Measurements from ENCODE around the gene SLC25A21. TPM values are rescaled to one million over a fixed set of nuclear protein-coding genes. Genes with fewer than 3 reads are reported as not detected.

Gene SLC25A21
- total and polyA plus RNA-seq, 2 of the 13 experiments (the other 11 are each of a cell fraction or from before 2014, with no cell fraction given): 1.9 to 2.9 TPM

DNA sequence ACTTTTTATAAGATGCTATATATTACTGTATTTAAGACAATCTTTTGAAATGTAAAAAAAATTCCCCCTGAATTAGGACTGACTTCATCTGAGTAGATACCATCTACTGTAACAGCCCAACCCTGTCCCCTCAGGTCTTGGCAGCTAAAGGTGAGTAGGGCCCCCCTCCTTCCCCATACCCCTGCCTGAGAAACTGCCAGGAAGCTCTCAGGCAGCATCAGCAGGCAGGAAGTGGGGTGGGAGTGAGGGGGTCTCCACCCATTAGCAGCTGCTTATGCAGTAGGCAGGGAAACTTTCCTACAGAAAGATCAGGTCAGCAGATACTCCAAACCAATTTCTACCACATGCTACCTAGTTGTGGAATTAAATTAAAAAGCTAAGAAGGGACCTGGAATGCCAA, 448.2 kb downstream of the SLC25A21 start:
- H4K20me1 ChIP-seq (ENCODE audit: insufficient read depth, low read length): no peaks in the 10 kb centered on the region
- CTCF ChIA-PET (ENCODE audit: low intra/inter-chr PET ratio, low total read pairs): no interaction called here
- ATAC-seq (no peak), DNase-seq (ENCODE audit: low spot score) (no peak), FAIRE-seq (no peak)
- in situ Hi-C loops (cut with HindIII; ENCODE audit: extremely low pct_ligation_motif_present, low pct_unique_long_range_greater_than_20kb): no loop called here
- H3K27ac ChIP-seq (ENCODE audit: extremely low read length, insufficient read depth, low read length): no peak overlapping the region
- H3K79me2 ChIP-seq (ENCODE audit: insufficient read depth, low read length): no peaks in the 10 kb centered on the region
- no peaks in the 10 kb centered on the region for H3K36me3 ChIP-seq (replicated peaks in 1 of 2; ENCODE audit: control insufficient read depth in 1 of 2, insufficient read depth in 2 of 2, low read length in 2 of 2)
- no peak for TF ChIP-seq ZNF577 (CRISPR knock-in tag; IDR thresholded peaks at IDR 0.05; ENCODE audit: borderline replicate concordance, low read depth)
- no peak for TF ChIP-seq ATF7-NPFF (CRISPR knock-in tag; IDR thresholded peaks at IDR 0.05; ENCODE audit: low read depth)
- no peak for TF ChIP-seq HOXD1 (CRISPR knock-in tag; IDR thresholded peaks at IDR 0.05)
- TF ChIP-seq CAMTA2 (CRISPR knock-in tag; IDR thresholded peaks at IDR 0.05; ENCODE audit: borderline replicate concordance): no peak
- no peak for TF ChIP-seq ARNT (IDR thresholded peaks at IDR 0.05)
- TF ChIP-seq, protein P1, sequence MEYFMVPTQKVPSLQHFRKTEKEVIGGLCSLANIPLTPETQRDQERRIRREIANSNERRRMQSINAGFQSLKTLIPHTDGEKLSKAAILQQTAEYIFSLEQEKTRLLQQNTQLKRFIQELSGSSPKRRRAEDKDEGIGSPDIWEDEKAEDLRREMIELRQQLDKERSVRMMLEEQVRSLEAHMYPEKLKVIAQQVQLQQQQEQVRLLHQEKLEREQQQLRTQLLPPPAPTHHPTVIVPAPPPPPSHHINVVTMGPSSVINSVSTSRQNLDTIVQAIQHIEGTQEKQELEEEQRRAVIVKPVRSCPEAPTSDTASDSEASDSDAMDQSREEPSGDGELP (IDR thresholded peaks at IDR 0.05; ENCODE audit: borderline replicate concordance, low read depth): no peak
- TF ChIP-seq ZNF790 (CRISPR knock-in tag; IDR thresholded peaks at IDR 0.05; ENCODE audit: borderline replicate concordance): no peak
- TF ChIP-seq ZNF879 (CRISPR knock-in tag; IDR thresholded peaks at IDR 0.05): no peak
- TF ChIP-seq ZSCAN22 (CRISPR knock-in tag; IDR thresholded peaks at IDR 0.05): no peak
- TF ChIP-seq JUNB (CRISPR knock-in tag; IDR thresholded peaks at IDR 0.05; ENCODE audit: borderline replicate concordance): no peak
- TF ChIP-seq, protein P2, sequence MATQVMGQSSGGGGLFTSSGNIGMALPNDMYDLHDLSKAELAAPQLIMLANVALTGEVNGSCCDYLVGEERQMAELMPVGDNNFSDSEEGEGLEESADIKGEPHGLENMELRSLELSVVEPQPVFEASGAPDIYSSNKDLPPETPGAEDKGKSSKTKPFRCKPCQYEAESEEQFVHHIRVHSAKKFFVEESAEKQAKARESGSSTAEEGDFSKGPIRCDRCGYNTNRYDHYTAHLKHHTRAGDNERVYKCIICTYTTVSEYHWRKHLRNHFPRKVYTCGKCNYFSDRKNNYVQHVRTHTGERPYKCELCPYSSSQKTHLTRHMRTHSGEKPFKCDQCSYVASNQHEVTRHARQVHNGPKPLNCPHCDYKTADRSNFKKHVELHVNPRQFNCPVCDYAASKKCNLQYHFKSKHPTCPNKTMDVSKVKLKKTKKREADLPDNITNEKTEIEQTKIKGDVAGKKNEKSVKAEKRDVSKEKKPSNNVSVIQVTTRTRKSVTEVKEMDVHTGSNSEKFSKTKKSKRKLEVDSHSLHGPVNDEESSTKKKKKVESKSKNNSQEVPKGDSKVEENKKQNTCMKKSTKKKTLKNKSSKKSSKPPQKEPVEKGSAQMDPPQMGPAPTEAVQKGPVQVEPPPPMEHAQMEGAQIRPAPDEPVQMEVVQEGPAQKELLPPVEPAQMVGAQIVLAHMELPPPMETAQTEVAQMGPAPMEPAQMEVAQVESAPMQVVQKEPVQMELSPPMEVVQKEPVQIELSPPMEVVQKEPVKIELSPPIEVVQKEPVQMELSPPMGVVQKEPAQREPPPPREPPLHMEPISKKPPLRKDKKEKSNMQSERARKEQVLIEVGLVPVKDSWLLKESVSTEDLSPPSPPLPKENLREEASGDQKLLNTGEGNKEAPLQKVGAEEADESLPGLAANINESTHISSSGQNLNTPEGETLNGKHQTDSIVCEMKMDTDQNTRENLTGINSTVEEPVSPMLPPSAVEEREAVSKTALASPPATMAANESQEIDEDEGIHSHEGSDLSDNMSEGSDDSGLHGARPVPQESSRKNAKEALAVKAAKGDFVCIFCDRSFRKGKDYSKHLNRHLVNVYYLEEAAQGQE (IDR thresholded peaks at IDR 0.05; ENCODE audit: borderline replicate concordance in 1 of 2, low read depth in 1 of 2, low read length in 2 of 2): no peak
- no peak for TF ChIP-seq IKZF4 (CRISPR knock-in tag; IDR thresholded peaks at IDR 0.05; ENCODE audit: borderline replicate concordance, low read depth, not compliant biosample characterization)
- TF ChIP-seq FOXO4 (CRISPR knock-in tag; conservative IDR thresholded peaks at IDR 0.05): no peak
- TF ChIP-seq ZNF749 (CRISPR knock-in tag; IDR thresholded peaks at IDR 0.05; ENCODE audit: borderline replicate concordance): no peak
- TF ChIP-seq ONECUT2 (CRISPR knock-in tag; IDR thresholded peaks at IDR 0.05): no peak
- no peak for TF ChIP-seq GLMP (CRISPR knock-in tag; IDR thresholded peaks at IDR 0.05; ENCODE audit: borderline replicate concordance)
- no peak for TF ChIP-seq YEATS2 (CRISPR knock-in tag; IDR thresholded peaks at IDR 0.05; ENCODE audit: borderline replicate concordance)
- H3K4me3 ChIP-seq (replicated peaks in 1 of 3; ENCODE audit: insufficient read depth in 1 of 3, low read depth in 2 of 3, low read length in 3 of 3): no peak overlapping the region
- H3K4me1 ChIP-seq (ENCODE audit: insufficient read depth, low read length): no peaks in the 10 kb centered on the region
- H3K9me3 ChIP-seq (ENCODE audit: low read length): no peaks in the 10 kb centered on the region
- no peaks in the 10 kb centered on the region for H3K27me3 ChIP-seq (ENCODE audit: control insufficient read depth in 1 of 2, insufficient read depth in 2 of 2, low read length in 2 of 2)
- no peak overlapping the region for H3K4me2 ChIP-seq (ENCODE audit: low read depth, low read length)
- H2AFZ ChIP-seq (ENCODE audit: low read length): no peak overlapping the region
- H3K9ac ChIP-seq (ENCODE audit: insufficient read depth, low read depth, low read length): no peak overlapping the region
- POLR2A ChIA-PET: no interaction called here
- intact Hi-C loops (cut with micrococcal nuclease; ENCODE audit: unreplicated experiment): no loop called here
- BruUV-seq (replicated peaks): no TSS peak
